GM19395 (cell line): ENCODE data around the gene ACE.

Experiments used
- ATAC-seq: cut with Tn5 transposase; IDR thresholded peaks from one replicate; pipeline ENCODE4 v1.9.1; 2021; ENCODE audit warnings: mild to moderate bottlenecking, moderate library complexity; ENCODE audit not compliant: unreplicated experiment

The ACE gene

DNA sequence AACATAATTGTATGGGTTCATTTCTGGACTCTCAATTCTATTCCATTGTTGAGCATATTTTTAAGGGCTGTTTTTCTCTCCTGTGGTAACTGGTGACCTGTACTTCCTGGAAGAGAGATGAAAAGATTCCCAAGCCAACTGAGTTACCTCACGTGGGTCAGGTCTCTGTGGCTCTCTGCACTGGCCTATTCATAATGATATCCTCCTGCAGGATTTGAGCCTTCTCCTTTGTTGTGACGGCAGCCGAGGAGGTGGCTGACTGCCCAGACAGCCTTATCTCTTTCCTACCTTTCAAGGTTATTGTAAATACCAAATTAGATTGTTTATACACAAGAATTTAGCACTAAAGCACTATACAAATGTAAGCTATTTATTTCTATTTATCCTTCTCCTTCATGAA is 2.7 kb upstream of the ACE start:
- ATAC-seq, result no peak

DNA sequence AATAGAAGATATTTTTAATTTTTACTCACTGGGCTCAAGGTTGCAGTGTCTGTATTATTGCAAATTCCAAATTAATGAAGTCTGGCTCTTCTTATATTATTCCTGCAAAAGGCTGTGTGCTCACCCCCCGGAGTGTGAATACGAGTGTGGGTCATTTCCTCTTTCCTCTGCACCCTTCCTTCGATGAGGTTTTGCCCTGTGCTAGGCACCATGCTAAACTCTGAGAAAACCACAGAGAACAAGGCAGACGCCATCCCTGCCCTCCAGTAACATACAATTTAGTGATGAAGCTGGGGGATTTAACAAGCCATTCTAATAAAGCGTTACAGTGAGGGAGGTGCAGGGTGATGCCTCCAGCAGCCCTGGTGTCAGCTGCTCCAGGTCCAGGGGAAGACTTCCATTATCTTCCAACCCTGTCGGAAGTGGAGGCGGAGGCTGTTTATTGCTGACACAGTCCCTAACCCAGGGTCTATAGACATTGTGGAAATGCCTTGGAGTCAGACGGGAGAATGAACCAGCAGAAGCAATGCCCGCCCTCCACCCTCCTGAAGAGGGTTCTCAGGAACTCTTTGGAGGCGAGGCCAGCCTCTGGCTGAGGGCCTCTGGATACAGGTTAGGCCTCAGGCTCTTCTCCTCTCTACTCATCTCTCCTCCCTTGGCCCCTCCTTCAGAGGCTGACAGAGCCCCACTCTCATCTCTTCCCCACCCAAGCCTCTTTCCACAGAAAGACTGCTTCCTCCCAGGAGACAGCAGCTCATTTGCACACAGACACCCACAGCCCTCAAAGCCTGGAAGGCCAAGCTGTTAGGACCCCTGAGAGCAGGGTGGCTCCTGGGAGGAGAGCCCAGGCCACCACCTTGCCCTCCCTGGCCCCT is 2.0 kb upstream of the ACE start:
- no peak for ATAC-seq

DNA sequence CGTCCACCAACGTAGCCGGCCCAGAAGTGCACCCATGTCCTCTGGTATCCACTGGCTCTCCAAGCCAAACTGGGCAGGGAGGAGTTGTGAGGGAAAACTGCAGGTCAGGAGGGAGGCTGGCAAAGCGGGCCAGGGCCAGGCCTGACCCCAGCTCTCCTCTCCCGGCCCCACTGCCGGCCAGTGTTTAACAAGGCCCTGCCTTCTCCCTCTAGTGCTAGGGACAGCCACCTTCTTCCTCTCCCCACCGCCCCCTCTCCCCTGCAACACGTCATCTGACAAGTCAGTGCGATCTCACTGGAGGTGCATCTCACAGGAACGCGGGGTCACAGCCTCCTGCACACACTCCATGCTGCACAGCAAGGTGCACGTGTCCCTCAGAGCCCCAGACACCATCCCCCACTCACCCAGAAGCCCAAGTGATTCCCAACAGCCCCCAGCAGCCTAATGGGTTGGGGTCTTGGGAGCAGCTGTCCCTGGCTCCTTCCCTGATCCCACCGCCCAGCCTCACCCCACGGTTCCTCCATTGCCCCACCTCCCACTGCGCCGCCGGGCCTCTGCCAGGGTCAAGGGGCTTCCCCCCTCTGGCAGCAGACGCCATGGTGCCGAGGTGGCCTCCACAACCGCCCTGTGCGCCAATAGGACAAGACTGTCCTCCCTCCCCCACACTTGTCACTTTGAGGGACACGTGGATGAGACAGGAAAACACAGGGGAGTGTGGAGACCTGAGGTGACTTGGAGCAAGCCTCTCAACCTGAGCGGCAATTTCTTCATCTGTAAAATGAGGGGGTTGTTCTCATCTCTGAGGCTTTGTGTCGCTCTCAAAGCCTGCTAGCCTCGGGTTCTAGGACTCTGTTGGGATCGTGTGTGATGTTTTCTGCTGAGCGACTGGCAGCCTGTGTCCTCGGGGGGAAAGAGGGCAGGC is 1.1 kb upstream of the ACE start:
- ATAC-seq, result no peak

GRCh38 chr17:63476459-63476853 is 405 bp upstream of the ACE start:
- ATAC-seq, result no peak

DNA sequence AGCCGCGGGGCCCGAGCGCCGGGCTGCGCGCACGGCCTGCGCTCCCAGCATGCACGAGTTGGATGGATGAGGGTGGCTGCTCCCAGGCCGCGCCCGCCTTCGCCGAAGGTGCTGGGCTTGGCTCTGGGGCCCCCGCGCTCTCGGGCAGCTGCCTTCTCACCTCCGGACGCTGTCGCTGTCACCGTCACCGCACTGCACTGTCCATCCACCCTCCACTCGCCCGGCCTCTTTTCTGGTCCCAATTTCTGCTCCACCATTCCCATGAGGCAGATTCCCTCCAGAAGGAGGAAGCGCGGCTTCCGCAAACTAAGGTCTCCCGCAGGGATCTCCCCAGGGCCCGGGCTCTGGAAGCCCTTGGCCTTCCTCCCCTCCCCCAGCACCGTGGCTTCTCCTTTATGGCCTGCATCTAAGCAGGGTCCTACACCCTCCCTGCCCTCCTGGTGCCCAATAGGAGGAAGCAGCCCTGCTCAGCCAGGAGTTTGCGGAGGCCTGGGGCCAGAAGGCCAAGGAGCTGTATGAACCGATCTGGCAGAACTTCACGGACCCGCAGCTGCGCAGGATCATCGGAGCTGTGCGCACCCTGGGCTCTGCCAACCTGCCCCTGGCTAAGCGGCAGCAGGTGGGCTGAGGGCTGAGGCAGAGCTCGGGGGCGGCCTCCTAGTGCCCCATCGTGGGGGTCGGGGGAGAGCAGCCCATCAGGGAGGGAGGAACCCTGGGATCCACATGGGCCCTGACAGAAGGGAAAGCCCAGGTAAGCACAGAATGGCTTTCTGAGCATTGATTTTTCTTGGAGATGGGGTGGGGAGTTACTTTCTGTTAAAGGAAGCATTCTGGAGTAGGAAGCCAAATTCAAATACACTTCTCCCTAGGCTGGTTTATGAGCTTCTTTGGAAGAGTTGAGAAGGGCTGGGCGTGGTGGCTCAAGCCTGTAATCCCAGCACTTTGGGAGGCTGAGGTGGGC is 899 bp downstream of the ACE start:
- peak; percentile 29 for ATAC-seq

DNA sequence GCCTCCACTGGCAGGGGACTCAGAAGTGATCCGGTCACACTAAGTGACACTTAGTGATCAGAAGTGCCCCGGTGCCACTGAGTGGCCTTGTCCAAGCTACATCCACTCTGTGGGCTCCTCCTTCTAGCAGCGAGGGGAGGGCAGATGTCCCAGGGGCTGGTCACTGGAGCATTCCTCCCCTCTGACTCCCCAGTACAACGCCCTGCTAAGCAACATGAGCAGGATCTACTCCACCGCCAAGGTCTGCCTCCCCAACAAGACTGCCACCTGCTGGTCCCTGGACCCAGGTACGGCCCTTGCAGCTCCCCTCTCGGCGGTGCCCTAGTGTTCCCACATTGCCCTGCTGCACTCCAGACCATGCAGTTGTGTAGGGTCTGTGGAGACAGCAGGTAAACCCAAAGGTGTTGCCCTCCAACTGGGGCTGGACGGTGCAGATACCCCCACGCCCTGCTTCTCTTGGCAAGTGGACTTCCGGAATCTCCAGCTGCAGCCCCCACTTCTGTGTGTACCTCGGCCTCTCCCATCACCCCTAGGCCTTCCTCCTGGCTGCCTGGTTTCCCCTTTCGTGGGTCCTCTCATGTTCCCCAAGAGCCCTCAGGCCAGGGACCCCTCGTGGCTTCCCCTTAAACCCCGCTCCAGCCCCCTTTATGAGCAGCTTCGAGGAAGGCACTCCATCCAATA is 2.1 kb downstream of the ACE start:
- ATAC-seq, result peak; percentile 67

DNA sequence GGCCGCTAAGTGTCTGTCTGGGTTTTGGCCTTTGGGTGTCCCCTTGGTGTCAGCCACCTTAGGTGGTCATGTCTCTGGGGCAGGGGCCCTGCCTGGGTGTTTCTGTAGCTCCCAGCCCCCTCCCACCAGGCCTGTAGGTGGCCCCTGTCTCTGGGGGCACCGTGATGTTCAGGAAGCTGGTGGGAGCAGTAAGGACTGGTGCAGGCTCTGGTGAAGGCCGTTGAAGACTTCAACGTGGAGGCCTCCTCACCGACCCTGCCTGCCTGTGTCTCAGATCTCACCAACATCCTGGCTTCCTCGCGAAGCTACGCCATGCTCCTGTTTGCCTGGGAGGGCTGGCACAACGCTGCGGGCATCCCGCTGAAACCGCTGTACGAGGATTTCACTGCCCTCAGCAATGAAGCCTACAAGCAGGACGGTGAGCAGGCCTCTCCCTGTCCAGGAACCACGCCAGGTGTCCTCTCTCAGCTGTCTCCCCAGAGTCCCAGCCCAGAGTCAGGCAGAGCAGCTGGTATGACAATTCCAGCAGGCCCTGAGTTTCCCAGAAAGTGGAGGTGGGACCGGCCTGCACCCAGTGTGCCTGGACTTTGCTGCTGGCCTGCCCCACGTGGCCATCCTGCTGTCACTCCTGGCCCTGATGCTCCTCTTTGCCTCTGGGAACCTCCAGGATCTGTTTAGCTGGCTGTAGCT is 2.8 kb downstream of the ACE start:
- ATAC-seq, result no peak

DNA sequence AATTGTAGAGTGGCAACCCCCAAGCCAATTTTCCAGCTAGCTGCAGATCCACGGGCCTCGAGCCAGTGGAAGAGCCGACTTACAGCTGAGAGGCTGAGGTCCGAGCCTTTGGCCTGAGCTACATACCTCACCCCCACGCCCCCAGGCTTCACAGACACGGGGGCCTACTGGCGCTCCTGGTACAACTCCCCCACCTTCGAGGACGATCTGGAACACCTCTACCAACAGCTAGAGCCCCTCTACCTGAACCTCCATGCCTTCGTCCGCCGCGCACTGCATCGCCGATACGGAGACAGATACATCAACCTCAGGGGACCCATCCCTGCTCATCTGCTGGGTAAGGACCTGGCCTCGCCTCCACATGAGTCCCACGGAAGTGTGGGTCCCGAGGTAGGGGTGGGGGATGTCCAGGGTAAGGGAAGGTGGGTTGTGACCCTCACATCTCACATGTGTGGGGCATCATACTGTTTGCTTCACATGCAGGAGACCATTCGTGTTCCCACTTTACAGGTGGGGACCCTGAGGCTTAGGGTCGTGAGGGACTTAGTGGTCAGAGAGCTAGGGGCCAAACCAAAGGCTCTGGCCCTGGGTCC is 3.4 kb downstream of the ACE start:
- no peak for ATAC-seq

DNA sequence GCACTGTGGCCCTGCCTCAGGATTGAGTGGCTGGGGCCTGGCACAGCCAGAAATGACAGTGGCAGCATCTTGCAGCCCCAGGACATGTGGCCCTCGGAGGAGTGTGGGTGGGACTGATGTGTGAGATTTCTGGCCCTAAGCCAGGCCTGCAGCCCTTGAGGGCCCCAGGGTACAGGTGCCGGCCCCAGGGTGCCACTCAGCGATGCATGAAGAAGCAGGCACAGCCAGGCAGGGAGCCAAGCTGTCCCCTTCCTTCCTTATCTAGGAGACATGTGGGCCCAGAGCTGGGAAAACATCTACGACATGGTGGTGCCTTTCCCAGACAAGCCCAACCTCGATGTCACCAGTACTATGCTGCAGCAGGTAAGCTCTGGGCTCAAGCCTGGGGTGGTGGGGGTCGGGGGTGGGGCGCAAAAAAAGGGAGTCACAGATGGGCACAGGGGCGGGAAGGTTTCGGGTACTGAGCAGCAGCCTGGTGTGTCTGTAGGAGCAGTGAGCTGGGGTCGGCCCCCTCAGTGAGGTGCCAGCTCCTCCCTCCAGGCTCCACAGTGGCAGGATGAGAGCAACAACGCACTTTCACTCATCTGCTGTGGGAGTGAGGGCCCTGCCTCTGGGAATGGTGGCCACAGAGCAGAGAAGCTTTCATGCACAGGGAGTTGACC is 4.1 kb downstream of the ACE start:
- no peak for ATAC-seq

DNA sequence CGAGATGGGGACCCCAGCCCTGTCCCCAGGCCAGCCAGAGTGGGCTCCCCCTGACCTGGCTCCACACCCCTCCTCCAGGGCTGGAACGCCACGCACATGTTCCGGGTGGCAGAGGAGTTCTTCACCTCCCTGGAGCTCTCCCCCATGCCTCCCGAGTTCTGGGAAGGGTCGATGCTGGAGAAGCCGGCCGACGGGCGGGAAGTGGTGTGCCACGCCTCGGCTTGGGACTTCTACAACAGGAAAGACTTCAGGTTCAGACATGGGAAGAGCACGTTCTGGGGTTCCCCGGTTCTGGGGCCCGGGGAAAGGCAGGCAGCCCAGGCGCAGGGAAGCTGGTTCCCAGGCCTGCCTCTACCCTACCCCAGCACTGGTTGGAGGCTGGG is 4.6 kb downstream of the ACE start:
- no peak for ATAC-seq

- no peak for ATAC-seq
Measured at GRCh38 chr17:63482509-63482908, 5.6 kb downstream of the ACE start.

DNA sequence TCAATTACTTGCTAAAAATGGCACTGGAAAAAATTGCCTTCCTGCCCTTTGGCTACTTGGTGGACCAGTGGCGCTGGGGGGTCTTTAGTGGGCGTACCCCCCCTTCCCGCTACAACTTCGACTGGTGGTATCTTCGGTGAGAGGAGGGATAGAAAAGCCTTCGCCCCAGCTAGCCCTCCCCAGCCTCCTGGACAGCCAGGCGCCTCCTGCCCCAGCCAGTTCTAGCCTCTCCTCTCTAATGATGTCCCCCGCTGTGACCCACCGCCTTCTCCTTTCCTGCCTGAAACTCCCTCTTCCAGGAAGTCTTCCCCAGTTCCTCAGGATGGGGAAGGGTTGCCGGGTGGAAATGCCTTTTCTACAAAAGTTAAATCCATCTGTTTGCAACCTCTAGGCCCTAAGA is 6.2 kb downstream of the ACE start:
- no peak for ATAC-seq

DNA sequence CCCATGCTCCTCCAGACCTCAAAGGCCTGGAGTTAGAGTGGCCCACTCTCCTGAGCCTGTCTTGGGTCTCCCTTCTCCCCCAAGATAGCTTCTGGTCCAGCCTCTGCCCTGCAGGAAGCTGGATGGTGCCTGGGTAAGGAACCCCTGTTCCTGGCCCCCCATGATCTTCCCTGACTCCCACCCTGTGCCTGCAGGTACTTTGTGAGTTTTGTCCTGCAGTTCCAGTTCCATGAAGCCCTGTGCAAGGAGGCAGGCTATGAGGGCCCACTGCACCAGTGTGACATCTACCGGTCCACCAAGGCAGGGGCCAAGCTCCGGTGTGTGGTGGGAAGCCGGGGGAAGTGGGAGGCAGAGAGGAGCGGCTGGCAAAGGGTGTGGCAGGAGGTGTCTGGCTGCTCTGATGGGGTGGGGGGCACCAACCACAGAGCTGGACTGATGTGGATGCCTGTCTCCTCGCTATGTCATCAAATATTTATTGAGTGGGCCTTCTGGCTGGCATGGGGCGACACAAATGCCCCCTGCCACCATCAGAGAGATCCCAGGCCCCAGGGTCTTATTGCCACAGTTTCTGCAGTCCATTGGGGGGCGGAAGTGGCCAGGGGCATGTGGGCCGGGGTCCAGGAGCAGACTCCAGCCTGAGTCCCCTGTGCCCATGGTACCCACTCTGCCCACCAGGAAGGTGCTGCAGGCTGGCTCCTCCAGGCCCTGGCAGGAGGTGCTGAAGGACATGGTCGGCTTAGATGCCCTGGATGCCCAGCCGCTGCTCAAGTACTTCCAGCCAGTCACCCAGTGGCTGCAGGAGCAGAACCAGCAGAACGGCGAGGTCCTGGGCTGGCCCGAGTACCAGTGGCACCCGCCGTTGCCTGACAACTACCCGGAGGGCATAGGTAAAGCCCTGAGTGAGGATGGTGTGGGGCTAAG is 7.1 kb downstream of the ACE start:
- no peak for ATAC-seq

DNA sequence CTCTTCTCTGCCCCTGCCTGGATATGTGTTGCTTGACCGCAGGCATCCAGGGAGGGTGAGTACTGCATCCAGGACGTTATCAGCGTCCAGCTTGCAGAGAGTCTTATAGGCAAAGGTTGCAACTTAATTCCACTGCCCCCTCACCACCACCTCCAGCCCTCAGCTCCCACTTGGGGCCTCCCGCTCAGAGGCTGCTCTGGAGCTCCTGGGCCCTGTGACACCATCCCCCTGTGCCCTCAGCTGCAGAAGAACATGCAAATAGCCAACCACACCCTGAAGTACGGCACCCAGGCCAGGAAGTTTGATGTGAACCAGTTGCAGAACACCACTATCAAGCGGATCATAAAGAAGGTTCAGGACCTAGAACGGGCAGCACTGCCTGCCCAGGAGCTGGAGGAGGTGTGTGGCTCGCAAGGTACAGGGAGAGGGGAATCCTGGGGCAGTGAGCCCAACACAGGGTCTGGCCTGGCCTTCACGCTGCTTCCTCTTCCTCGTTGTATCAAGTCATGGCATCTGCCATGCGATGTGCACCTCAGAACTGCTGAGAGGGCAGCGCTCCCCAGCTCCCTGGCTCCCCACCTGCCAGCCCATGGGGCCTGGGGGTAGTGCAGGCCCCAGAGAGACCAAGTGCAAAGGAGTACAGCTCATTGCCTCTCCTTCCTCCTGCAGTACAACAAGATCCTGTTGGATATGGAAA is 9.6 kb downstream of the ACE start:
- no peak for ATAC-seq

GRCh38 chr17:63487014-63487339 is 10.1 kb downstream of the ACE start:
- ATAC-seq, result no peak

DNA sequence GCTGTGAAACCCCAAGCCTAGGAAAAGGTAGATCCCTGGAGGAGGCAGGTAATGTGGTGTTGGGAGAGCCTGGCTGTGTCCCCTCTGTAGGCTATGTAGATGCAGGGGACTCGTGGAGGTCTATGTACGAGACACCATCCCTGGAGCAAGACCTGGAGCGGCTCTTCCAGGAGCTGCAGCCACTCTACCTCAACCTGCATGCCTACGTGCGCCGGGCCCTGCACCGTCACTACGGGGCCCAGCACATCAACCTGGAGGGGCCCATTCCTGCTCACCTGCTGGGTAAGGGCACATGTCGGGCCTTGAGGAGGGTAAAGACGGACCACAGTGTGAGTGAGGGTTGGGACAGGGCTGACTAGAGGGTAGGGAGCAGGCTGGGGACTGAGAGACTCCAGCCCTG is 12.0 kb downstream of the ACE start:
- no peak for ATAC-seq

DNA sequence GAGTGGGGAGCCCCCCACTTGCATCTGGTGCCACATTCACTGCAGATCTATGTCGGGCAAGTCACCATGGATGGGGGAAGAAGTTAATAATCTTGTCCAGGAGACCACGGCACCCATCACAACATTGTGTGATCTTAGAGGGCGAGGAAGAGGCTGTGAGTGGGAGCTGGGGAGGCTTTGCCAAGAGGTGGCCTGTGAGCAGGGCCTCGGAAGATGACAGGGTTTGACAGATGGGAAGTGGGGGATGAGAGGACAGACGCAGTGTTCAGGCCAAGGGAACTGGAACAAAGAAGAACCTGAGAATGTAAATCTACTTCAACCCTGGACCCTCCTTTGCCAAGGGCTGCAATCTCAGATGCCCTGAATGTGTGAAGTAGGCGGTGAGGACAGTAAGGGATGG is 12.4 kb downstream of the ACE start:
- no peak for ATAC-seq
